SU-DHL-6 (cell line): ENCODE data around the gene REG4.

Source experiments
- CTCF ChIP-seq: fragments of 200-600 bp; sonication (generic); IDR thresholded peaks from one replicate; pipeline ENCODE4 v1.5.1; 2017; ENCODE audit warnings: antibody characterized with exemption, mild to moderate bottlenecking, low read length, moderate library complexity; ENCODE audit not compliant: insufficient read depth, poor library complexity, severe bottlenecking
- EZH2phosphoT487 ChIP-seq: fragments of 200-600 bp; sonication (generic), shearing (Covaris generic); conservative IDR thresholded peaks from 2 replicates; pipeline ENCODE4 v1.6.1; 2018; ENCODE audit warnings: mild to moderate bottlenecking, antibody characterized with exemption, low read length, moderate library complexity, mixed read lengths

DNA sequence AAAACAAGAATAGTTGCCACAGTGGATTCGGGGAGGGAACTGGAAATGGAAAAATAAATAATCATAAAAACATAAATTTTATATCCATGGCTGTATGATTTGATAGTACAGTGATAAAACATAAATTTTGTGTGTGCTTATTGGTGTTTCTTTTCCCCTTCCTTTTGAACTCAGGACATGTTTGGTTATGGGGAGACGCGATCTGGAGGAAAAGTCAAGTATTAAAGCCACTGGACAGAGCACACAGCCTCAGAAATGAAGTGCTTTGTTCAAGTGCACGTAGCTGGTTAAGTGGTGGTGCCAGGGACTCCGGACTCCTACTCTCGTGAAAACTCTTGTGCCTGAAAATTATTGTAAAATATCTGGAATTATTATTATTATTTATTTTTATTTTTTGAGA, 32.9 kb downstream of the REG4 start:
- TF ChIP-seq CTCF (no peak), EZH2phosphoT487 (no peak)
